Fibroblast of skin of scalp (primary cell): ENCODE results near the gene CTAG1B.
"Not testable (repeated sequence)": the region's sequence is repeated elsewhere in the genome, so short reads cannot be mapped to it uniquely, and the experiment has no call there.

Experiments
- DNase-seq: peaks from one replicate; pipeline ENCODE4 v3.0.0-alpha.2; 2013

CTAG1B gene

GRCh38 chrX:154582994-154583393, 36.1 kb downstream of the CTAG1B start:
- DNase-seq, result not testable (repeated sequence)

DNA sequence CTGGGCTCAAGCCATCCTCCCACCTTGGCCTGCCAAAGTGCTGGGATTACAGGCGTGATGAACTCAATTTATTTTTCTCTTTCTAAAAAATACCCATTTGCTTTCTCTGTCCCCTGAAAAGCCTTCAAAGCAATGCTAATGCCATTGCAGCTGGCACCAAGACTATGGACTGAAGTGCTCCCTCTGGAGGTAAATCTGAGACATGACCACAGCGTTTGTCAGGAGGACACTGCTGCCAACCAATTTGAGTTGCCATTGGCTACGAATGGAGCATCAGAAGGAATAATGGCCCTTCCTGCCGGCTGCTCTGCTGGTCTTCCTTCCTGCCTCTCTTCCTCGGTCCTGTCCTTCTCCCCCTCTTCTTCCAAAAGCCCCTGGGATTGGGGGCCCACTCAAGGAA, 44.0 kb downstream of the CTAG1B start:
- DNase-seq, result not testable (repeated sequence)

- not testable (repeated sequence) for DNase-seq
These were observed 46.0 kb downstream of the CTAG1B start for GRCh38 chrX:154573061-154573460.

DNA sequence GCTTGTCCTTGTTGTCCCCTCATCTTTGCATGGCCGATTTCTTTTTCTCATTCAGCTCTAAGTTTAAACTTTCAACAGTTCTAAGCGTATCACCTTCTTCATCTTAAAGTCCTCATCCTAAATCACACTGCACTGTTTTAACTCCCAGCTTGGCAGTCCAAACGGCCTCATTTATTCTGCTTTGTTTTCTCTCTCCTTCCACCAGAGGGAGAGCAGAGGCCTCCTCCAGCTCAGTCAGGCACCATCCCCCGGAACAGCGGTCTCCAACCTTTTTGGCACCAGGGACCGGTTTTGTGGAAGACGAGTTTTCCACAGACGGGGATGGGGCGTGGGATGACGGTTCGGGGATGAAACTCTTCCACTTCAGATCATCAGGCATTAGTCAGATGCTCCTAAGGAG, 48.7 kb downstream of the CTAG1B start:
- DNase-seq, result not testable (repeated sequence)
